ENCODE data around the gene BSX.

- TF ChIP-seq CTCF (IDR thresholded peaks at IDR 0.05) (no peak), POLR2A (IDR thresholded peaks at IDR 0.05) (no peak)
Observed at GRCh38 chr11:122937983-122938382, 43.7 kb downstream of the BSX start.

Measured in prostate gland (tissue), 2 donors.